H9 (cell line): ENCODE results near the gene SVEP1. TPM values are rescaled to one million over a fixed set of nuclear protein-coding genes. Genes with fewer than 3 reads are reported as not detected.

ENCODE experiments used
- DNase-seq: peaks from one replicate; pipeline ENCODE4 v3.0.0-alpha.2; 2017
- H2AFZ ChIP-seq: one replicate; pipeline ENCODE4 v1.6.1; 2013; ENCODE audit warnings: mild to moderate bottlenecking, low read length, control low read depth, moderate library complexity
- H2AK5ac ChIP-seq: 2 replicates; pipeline ENCODE4 v1.6.1; 2013; ENCODE audit warnings: low read length, control low read depth, mixed read lengths; ENCODE audit not compliant: insufficient read length
- H2BK120ac ChIP-seq: one replicate; pipeline ENCODE4 v1.6.1; 2013; ENCODE audit warnings: low read depth, mild to moderate bottlenecking, low read length, control low read depth, inconsistent platforms; ENCODE audit not compliant: poor library complexity, severe bottlenecking
- H2BK12ac ChIP-seq: 2 replicates; pipeline ENCODE4 v1.6.1; 2013; ENCODE audit warnings: low read length, control low read depth, mixed read lengths, low read depth; ENCODE audit not compliant: insufficient read length
- H2BK15ac ChIP-seq: 2 replicates; pipeline ENCODE4 v1.6.1; 2013; ENCODE audit warnings: low read depth, low read length, control low read depth
- H2BK20ac ChIP-seq: one replicate; pipeline ENCODE4 v1.6.1; 2013; ENCODE audit warnings: low read depth, mild to moderate bottlenecking, low read length, control low read depth, inconsistent platforms; ENCODE audit not compliant: poor library complexity, severe bottlenecking
- H2BK5ac ChIP-seq: 2 replicates; pipeline ENCODE4 v1.6.1; 2013; ENCODE audit warnings: low read length, control low read depth, mixed read lengths; ENCODE audit not compliant: insufficient read length
- H3K14ac ChIP-seq: 2 replicates; pipeline ENCODE4 v1.6.1; 2013; ENCODE audit warnings: low read length, control low read depth; ENCODE audit not compliant: insufficient read depth
- H3K18ac ChIP-seq: 2 replicates; pipeline ENCODE4 v1.6.1; 2013; ENCODE audit warnings: low read depth, mild to moderate bottlenecking, mixed read lengths, low read length, control low read depth; ENCODE audit not compliant: insufficient read length
- H3K23ac ChIP-seq: 2 replicates; pipeline ENCODE4 v1.6.1; 2013; ENCODE audit warnings: low read length, control low read depth, mixed read lengths, low read depth; ENCODE audit not compliant: insufficient read length
- H3K23me2 ChIP-seq: 2 replicates; pipeline ENCODE4 v1.6.1; 2013; ENCODE audit warnings: low read depth, mild to moderate bottlenecking, mixed read lengths, low read length, control low read depth; ENCODE audit not compliant: insufficient read length, poor library complexity, severe bottlenecking
- H3K27ac ChIP-seq: 2 replicates; pipeline ENCODE4 v1.5.1; 2013; ENCODE audit warnings: low read length, control low read depth, mixed read lengths, low read depth; ENCODE audit not compliant: insufficient read length
- H3K27me3 ChIP-seq: 2 replicates; pipeline ENCODE4 v1.6.1; 2013; ENCODE audit warnings: low read length, control low read depth, inconsistent platforms; ENCODE audit not compliant: insufficient read depth
- H3K4ac ChIP-seq: 2 replicates; pipeline ENCODE4 v1.6.1; 2013; ENCODE audit warnings: low read depth, mild to moderate bottlenecking, control low read depth, inconsistent platforms, low read length, moderate library complexity
- H3K4me1 ChIP-seq: 2 replicates; pipeline ENCODE4 v1.6.1; 2013; ENCODE audit warnings: low read length, control low read depth, inconsistent platforms; ENCODE audit not compliant: insufficient read depth
- H3K4me2 ChIP-seq: 2 replicates; pipeline ENCODE4 v1.6.1; 2013; ENCODE audit warnings: low read length, control low read depth, mixed read lengths; ENCODE audit not compliant: insufficient read length, insufficient read depth
- H3K56ac ChIP-seq: 2 replicates; pipeline ENCODE4 v1.6.1; 2013; ENCODE audit warnings: low read depth, mild to moderate bottlenecking, mixed read lengths, low read length, control low read depth; ENCODE audit not compliant: insufficient read length
- H3K79me1 ChIP-seq: 2 replicates; pipeline ENCODE4 v1.6.1; 2013; ENCODE audit warnings: low read depth, mild to moderate bottlenecking, moderate library complexity, low read length, control low read depth, inconsistent platforms; ENCODE audit not compliant: insufficient read depth, poor library complexity, severe bottlenecking
- H3K79me2 ChIP-seq: 2 replicates; pipeline ENCODE4 v1.6.1; 2013; ENCODE audit warnings: low read length, control low read depth, inconsistent platforms; ENCODE audit not compliant: insufficient read depth
- H3K9ac ChIP-seq: 2 replicates; pipeline ENCODE4 v1.6.1; 2013; ENCODE audit warnings: low read length, control low read depth, mixed read lengths; ENCODE audit not compliant: insufficient read length; ENCODE audit errors: extremely low read depth
- H3K9me3 ChIP-seq: one replicate; pipeline ENCODE4 v1.6.1; 2013; ENCODE audit warnings: low read depth, low read length, inconsistent platforms; ENCODE audit not compliant: control insufficient read depth
- H3T11ph ChIP-seq: one replicate; pipeline ENCODE4 v1.6.1; 2013; ENCODE audit warnings: mild to moderate bottlenecking, low read length, control low read depth, inconsistent platforms
- H4K20me1 ChIP-seq: one replicate; pipeline ENCODE4 v1.6.1; 2013; ENCODE audit not compliant: control insufficient read depth, insufficient read length, insufficient read depth
- H4K5ac ChIP-seq: 2 replicates; pipeline ENCODE4 v1.6.1; 2013; ENCODE audit warnings: low read depth, mild to moderate bottlenecking, mixed read lengths, low read length, control low read depth; ENCODE audit not compliant: insufficient read length
- H4K8ac ChIP-seq: replicated peaks from 2 replicates; pipeline ENCODE4 v1.6.1; 2013; ENCODE audit warnings: low read length, control low read depth, mixed read lengths, low read depth; ENCODE audit not compliant: insufficient read length
- H4K91ac ChIP-seq: 2 replicates; pipeline ENCODE4 v1.6.1; 2013; ENCODE audit warnings: low read depth, mild to moderate bottlenecking, moderate library complexity, mixed read lengths, low read length, control low read depth; ENCODE audit not compliant: insufficient read length
- H3K27ac Mint-ChIP-seq, 3 experiments: 2 replicates in 2 of 3; 3 replicates in 1 of 3; pipeline ENCODE4 v1.8.0; 2020 to 2021; ENCODE audit warnings: mixed read lengths in 3 of 3, mild to moderate bottlenecking in 1 of 3, moderate library complexity in 1 of 3
- H3K27me3 Mint-ChIP-seq: 2 replicates; pipeline ENCODE4 v1.8.0; 2021; ENCODE audit warnings: low read depth, mild to moderate bottlenecking, moderate library complexity, mixed read lengths
- H3K36me3 Mint-ChIP-seq, 3 experiments: 2 replicates in 2 of 3; 3 replicates in 1 of 3; pipeline ENCODE4 v1.8.0; 2020 to 2021; ENCODE audit warnings: low read depth in 3 of 3, mixed read lengths in 3 of 3; ENCODE audit not compliant: insufficient read depth in 1 of 3
- H3K4me1 Mint-ChIP-seq, 2 experiments: 2 replicates each; pipeline ENCODE4 v1.8.0; 2020; ENCODE audit warnings: mixed read lengths in 2 of 2
- H3K4me3 Mint-ChIP-seq, 2 experiments: 2 replicates in 1 of 2; 3 replicates in 1 of 2; pipeline ENCODE4 v1.8.0; 2020 to 2021; ENCODE audit warnings: mild to moderate bottlenecking in 2 of 2, mixed read lengths in 2 of 2, moderate library complexity in 1 of 2
- H3K9me3 Mint-ChIP-seq, 2 experiments: 2 replicates in 1 of 2; 3 replicates in 1 of 2; pipeline ENCODE4 v1.8.0; 2020; ENCODE audit warnings: mild to moderate bottlenecking in 2 of 2, mixed read lengths in 2 of 2, moderate library complexity in 1 of 2
- CTCF ChIP-seq: fragments of 200-600 bp; sonication (generic); conservative IDR thresholded peaks from 3 replicates; pipeline ENCODE4 v1.8.0; 2021; ENCODE audit warnings: antibody characterized with exemption, mild to moderate bottlenecking
- WGBS: extraction: QIAGEN DNeasy Blood & Tissue Kit; methylation state at CpG from one replicate; pipeline ENCODE4 v1.1.7; 2013; ENCODE audit warnings: missing lambda C conversion rate, low lambda C conversion rate, mixed read lengths; ENCODE audit not compliant: insufficient read length; ENCODE audit errors: extremely low coverage; 5-methylcytosine and 5-hydroxymethylcytosine counted together
- total RNA-seq: library from RNA; stranded (reverse); gene quantifications from 2 replicates; pipeline ENCODE4 v1.2.1, GENCODE V29; 2021

SVEP1 gene
- total RNA-seq, 1 experiment from 2014 or later, result 0.17 TPM

- Histone ChIP-seq H3K27me3 (no peaks in the 10 kb centered on the region), H2BK20ac (no peak overlapping the region), H3K23ac (no peak overlapping the region), H3K27ac (no peak overlapping the region), H3T11ph (no peak overlapping the region), H2AK5ac (no peak overlapping the region), H2BK15ac (no peak overlapping the region), H2BK12ac (no peak overlapping the region), H4K5ac (no peak overlapping the region), H4K91ac (no peak overlapping the region), H3K23me2 (no peaks in the 10 kb centered on the region), H3K4me2 (no peak overlapping the region), H3K79me2 (no peaks in the 10 kb centered on the region), H4K8ac (no peak overlapping the region), H3K4me1 (peaks cover 2% of the 10 kb centered on the region; the same call in 1 of the 2 replicates), H3K18ac (no peak overlapping the region), H3K14ac (no peak overlapping the region), H2BK120ac (no peak overlapping the region), H3K4ac (no peak overlapping the region), H3K9me3 (no peaks in the 10 kb centered on the region), H4K20me1 (no peaks in the 10 kb centered on the region), H3K79me1 (no peaks in the 10 kb centered on the region), H3K9ac (no peak overlapping the region), H2AFZ (no peak overlapping the region), H2BK5ac (no peak overlapping the region), H3K56ac (no peak overlapping the region)
- no CpG with 5 or more reads among the region's 2 CpGs for WGBS
- Mint-ChIP-seq H3K27ac (no peak overlapping the region), H3K4me3 (no peak overlapping the region), H3K27me3 (no peaks in the 10 kb centered on the region), H3K4me1 (peaks cover 8 to 10% of the 10 kb centered on the region in 2 experiments), H3K9me3 (no peaks in the 10 kb centered on the region; a peak in 1 of 5 replicates), H3K36me3 (no peaks in the 10 kb centered on the region)
- DNase-seq, result no peak
- no peak for TF ChIP-seq CTCF
Observed at GRCh38 chr9:110622368-110622767, 42.8 kb upstream of the SVEP1 start.
